ENCODE measurements around the gene GRIA1.

DNA sequence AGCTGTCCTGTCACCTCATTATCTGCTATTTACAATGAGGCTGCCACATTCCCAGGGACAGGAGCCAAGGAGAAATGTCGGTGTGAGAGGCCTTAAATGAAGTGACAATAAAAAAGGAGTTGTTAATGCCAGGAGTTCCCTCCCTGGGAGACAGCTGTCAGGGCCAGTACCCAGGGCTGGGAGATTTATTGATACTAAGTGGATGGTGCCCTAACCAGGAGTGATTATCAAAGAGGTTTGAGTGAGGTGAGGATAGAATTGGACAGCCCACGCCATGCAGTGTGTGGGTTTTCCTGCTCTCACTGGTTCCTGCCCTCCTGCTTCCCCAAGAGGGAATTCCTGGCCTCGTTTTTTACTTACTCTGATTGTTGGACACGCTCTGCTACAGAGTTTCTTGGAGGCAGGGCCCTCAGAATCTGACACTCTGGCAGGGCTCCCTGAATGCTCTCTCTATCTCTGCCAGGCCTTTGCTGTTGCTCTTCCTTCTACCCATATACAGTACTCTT lies 150.8 kb downstream of the GRIA1 start:
- TF ChIP-seq POLR2A (IDR thresholded peaks at IDR 0.05; ENCODE audit: low read length) (no peak), GATA1 (IDR thresholded peaks at IDR 0.05; ENCODE audit: low read depth, low read length) (no peak)

Data from erythroblast (primary cell).